ENCODE measurements around the gene PTK6.
A peak's percentile ranks its signal among the peaks of the same experiment; 100 is the strongest.
"Not testable (repeated sequence)": the region's sequence is repeated elsewhere in the genome, so short reads cannot be mapped to it uniquely, and the experiment has no call there.

The PTK6 gene

GRCh38 chr20:63574829-63575743 lies 37.9 kb upstream of the PTK6 start:
- 0 out of 2 replicates have a peak overlapping the region, but pooled peaks have one; percentile 58 for H3K4me3 ChIP-seq (ENCODE audit: low read depth, low read length)
- peak overlapping the region; percentile 18; the same call in 1 of the 2 replicates for H3K27ac ChIP-seq (ENCODE audit: low read depth, low read length)
- H3K79me2 ChIP-seq (ENCODE audit: control insufficient read depth, insufficient read depth, low read length, unreplicated experiment), result peaks cover 23% of the 10 kb centered on the region
- H2AFZ ChIP-seq (ENCODE audit: low read length, unreplicated experiment), result no peak overlapping the region
- peaks cover 13% of the 10 kb centered on the region; the same call in 1 of the 2 replicates for H3K36me3 ChIP-seq (ENCODE audit: insufficient read depth, low read length)
- peaks cover 19% of the 10 kb centered on the region for H3K4me1 ChIP-seq (ENCODE audit: control insufficient read depth, insufficient read depth, low read length, unreplicated experiment)
- no peaks in the 10 kb centered on the region for H3K27me3 ChIP-seq (ENCODE audit: insufficient read depth, low read length)

GRCh38 chr20:63574156-63574828 lies 37.1 kb upstream of the PTK6 start, which contains the start of gene HELZ2:
Gene HELZ2 (minus strand): TSS chr20:63574239. CDS start chr20:63572385, 1,854 bp downstream.
- H3K27ac ChIP-seq (ENCODE audit: low read depth, low read length), result peak within 1 kb of the TSS; percentile 74
- H3K4me1 ChIP-seq (ENCODE audit: control insufficient read depth, insufficient read depth, low read length, unreplicated experiment), result peaks cover 19% of the 10 kb centered on the region
- H3K79me2 ChIP-seq (ENCODE audit: control insufficient read depth, insufficient read depth, low read length, unreplicated experiment), result peaks cover 23% of the 10 kb centered on the region

GRCh38 chr20:63573647-63574131 lies 36.5 kb upstream of the PTK6 start:
- no peaks in the 10 kb centered on the region for H3K27me3 ChIP-seq (ENCODE audit: insufficient read depth, low read length)
- peaks cover 19% of the 10 kb centered on the region for H3K4me1 ChIP-seq (ENCODE audit: control insufficient read depth, insufficient read depth, low read length, unreplicated experiment)
- peaks cover 26% of the 10 kb centered on the region for H3K79me2 ChIP-seq (ENCODE audit: control insufficient read depth, insufficient read depth, low read length, unreplicated experiment)
- peaks cover 13% of the 10 kb centered on the region; the same call in 1 of the 2 replicates for H3K36me3 ChIP-seq (ENCODE audit: insufficient read depth, low read length)
- H3K27ac ChIP-seq (ENCODE audit: low read depth, low read length), result peak overlapping the region; percentile 74
- no peak overlapping the region for H2AFZ ChIP-seq (ENCODE audit: low read length, unreplicated experiment)
- peak overlapping the region; percentile 91 for H3K4me3 ChIP-seq (ENCODE audit: low read depth, low read length)

More at GRCh38 chr20:63574156-63574828, 37.1 kb upstream of the PTK6 start, which contains the start of gene HELZ2:
- Histone ChIP-seq H2AFZ (ENCODE audit: low read length, unreplicated experiment) (no peak within 1 kb of the TSS), H3K4me3 (ENCODE audit: low read depth, low read length) (peak within 1 kb of the TSS; percentile 91), H3K36me3 (ENCODE audit: insufficient read depth, low read length) (peaks cover 13% of the 10 kb centered on the region; the same call in 1 of the 2 replicates), H3K27me3 (ENCODE audit: insufficient read depth, low read length) (no peaks in the 10 kb centered on the region)

GRCh38 chr20:63572788-63573646 lies 35.8 kb upstream of the PTK6 start:
- peaks cover 19% of the 10 kb centered on the region for H3K4me1 ChIP-seq (ENCODE audit: control insufficient read depth, insufficient read depth, low read length, unreplicated experiment)
- H2AFZ ChIP-seq (ENCODE audit: low read length, unreplicated experiment), result no peak overlapping the region
- peaks cover 26% of the 10 kb centered on the region for H3K79me2 ChIP-seq (ENCODE audit: control insufficient read depth, insufficient read depth, low read length, unreplicated experiment)
- no peaks in the 10 kb centered on the region for H3K27me3 ChIP-seq (ENCODE audit: insufficient read depth, low read length)
- peak overlapping the region; percentile 91 for H3K4me3 ChIP-seq (ENCODE audit: low read depth, low read length)
- peaks cover 15% of the 10 kb centered on the region; the same call in 1 of the 2 replicates for H3K36me3 ChIP-seq (ENCODE audit: insufficient read depth, low read length)
- peak overlapping the region; percentile 74 for H3K27ac ChIP-seq (ENCODE audit: low read depth, low read length)

GRCh38 chr20:63572071-63572787 lies 35.1 kb upstream of the PTK6 start:
- H3K36me3 ChIP-seq (ENCODE audit: insufficient read depth, low read length), result peaks cover 22% of the 10 kb centered on the region; the same call in 1 of the 2 replicates
- 0 out of 2 replicates have a peak overlapping the region, but pooled peaks have one; percentile 2 for H3K27ac ChIP-seq (ENCODE audit: low read depth, low read length)
- H3K79me2 ChIP-seq (ENCODE audit: control insufficient read depth, insufficient read depth, low read length, unreplicated experiment), result peaks cover 32% of the 10 kb centered on the region
- no peak overlapping the region for H2AFZ ChIP-seq (ENCODE audit: low read length, unreplicated experiment)
- H3K4me1 ChIP-seq (ENCODE audit: control insufficient read depth, insufficient read depth, low read length, unreplicated experiment), result peaks cover 19% of the 10 kb centered on the region
- H3K27me3 ChIP-seq (ENCODE audit: insufficient read depth, low read length), result no peaks in the 10 kb centered on the region
- peak overlapping the region; percentile 91; the same call in 1 of the 2 replicates for H3K4me3 ChIP-seq (ENCODE audit: low read depth, low read length)

GRCh38 chr20:63571087-63571478 lies 33.9 kb upstream of the PTK6 start:
- not testable (repeated sequence) for H3K27me3 ChIP-seq (ENCODE audit: insufficient read depth, low read length); H3K27ac ChIP-seq (ENCODE audit: low read depth, low read length); H2AFZ ChIP-seq (ENCODE audit: low read length, unreplicated experiment); H3K4me3 ChIP-seq (ENCODE audit: low read depth, low read length)
- H3K36me3 ChIP-seq (ENCODE audit: insufficient read depth, low read length), result peaks cover 33% of the 10 kb centered on the region; the same call in 1 of the 2 replicates
- H3K79me2 ChIP-seq (ENCODE audit: control insufficient read depth, insufficient read depth, low read length, unreplicated experiment), result peaks cover 34% of the 10 kb centered on the region
- peaks cover 19% of the 10 kb centered on the region for H3K4me1 ChIP-seq (ENCODE audit: control insufficient read depth, insufficient read depth, low read length, unreplicated experiment)

GRCh38 chr20:63570281-63571086 lies 33.3 kb upstream of the PTK6 start:
- no peaks in the 10 kb centered on the region for H3K27me3 ChIP-seq (ENCODE audit: insufficient read depth, low read length)
- H3K79me2 ChIP-seq (ENCODE audit: control insufficient read depth, insufficient read depth, low read length, unreplicated experiment), result peaks cover 34% of the 10 kb centered on the region
- H3K27ac ChIP-seq (ENCODE audit: low read depth, low read length), result no peak overlapping the region
- H2AFZ ChIP-seq (ENCODE audit: low read length, unreplicated experiment), result no peak overlapping the region
- H3K36me3 ChIP-seq (ENCODE audit: insufficient read depth, low read length), result peaks cover 37% of the 10 kb centered on the region; the same call in 1 of the 2 replicates
- H3K4me1 ChIP-seq (ENCODE audit: control insufficient read depth, insufficient read depth, low read length, unreplicated experiment), result peaks cover 19% of the 10 kb centered on the region
- no peak overlapping the region for H3K4me3 ChIP-seq (ENCODE audit: low read depth, low read length)

GRCh38 chr20:63568986-63569949 lies 32.1 kb upstream of the PTK6 start:
- H3K79me2 ChIP-seq (ENCODE audit: control insufficient read depth, insufficient read depth, low read length, unreplicated experiment), result peaks cover 34% of the 10 kb centered on the region
- no peak overlapping the region for H3K4me3 ChIP-seq (ENCODE audit: low read depth, low read length)
- H2AFZ ChIP-seq (ENCODE audit: low read length, unreplicated experiment), result no peak overlapping the region
- peaks cover 9% of the 10 kb centered on the region for H3K4me1 ChIP-seq (ENCODE audit: control insufficient read depth, insufficient read depth, low read length, unreplicated experiment)
- H3K27ac ChIP-seq (ENCODE audit: low read depth, low read length), result no peak overlapping the region
- peaks cover 46% of the 10 kb centered on the region; the same call in 1 of the 2 replicates for H3K36me3 ChIP-seq (ENCODE audit: insufficient read depth, low read length)
- no peaks in the 10 kb centered on the region for H3K27me3 ChIP-seq (ENCODE audit: insufficient read depth, low read length)

All from ACC112 (cell line).